Neutrophil (primary cell): Measurements from ENCODE around the gene KRTAP19-3.

Experiments
- H3K27ac ChIP-seq: fragments of 200-600 bp; sonication (generic); 2 replicates; pipeline ENCODE4 v1.5.1; 2016; ENCODE audit warnings: mild to moderate bottlenecking, moderate library complexity
- H3K27me3 ChIP-seq: fragments of 200-600 bp; sonication (generic); 2 replicates; pipeline ENCODE4 v1.6.0; 2016; ENCODE audit warnings: mild to moderate bottlenecking
- H3K36me3 ChIP-seq: fragments of 200-600 bp; sonication (generic); 2 replicates; pipeline ENCODE4 v1.5.1; 2017
- H3K4me1 ChIP-seq, 2 experiments: fragments of 200-600 bp in 1 of 2; sonication (generic) in 1 of 2; 1 replicate in 1 of 2; 2 replicates in 1 of 2; pipeline versions ENCODE4 v1.5.1 to v1.6.1; 2013 to 2016; ENCODE audit warnings: low read depth in 1 of 2, low read length in 1 of 2, mild to moderate bottlenecking in 1 of 2, moderate library complexity in 1 of 2; ENCODE audit not compliant: control insufficient read depth in 1 of 2, insufficient read depth in 1 of 2
- H3K4me3 ChIP-seq, 2 experiments: fragments of 200-600 bp in 1 of 2; sonication (generic) in 1 of 2; 1 replicate in 1 of 2; 2 replicates in 1 of 2; pipeline ENCODE4 v1.5.1; 2013 to 2016; ENCODE audit warnings: low read depth in 1 of 2, low read length in 1 of 2, mild to moderate bottlenecking in 1 of 2, moderate library complexity in 1 of 2
- H3K9me3 ChIP-seq: fragments of 200-600 bp; sonication (generic); 2 replicates; pipeline ENCODE4 v1.5.1; 2016
- CTCF ChIP-seq: fragments of 200-600 bp; sonication (generic); IDR thresholded peaks from 2 replicates; pipeline ENCODE4 v1.5.1; 2016; ENCODE audit warnings: antibody characterized with exemption

KRTAP19-3 gene

GRCh38 chr21:30468900-30469714, 22.7 kb downstream of the KRTAP19-3 start:
- no peaks in the 10 kb centered on the region for H3K4me1 ChIP-seq
- TF ChIP-seq CTCF, result no peak
- no peaks in the 10 kb centered on the region for H3K27me3 ChIP-seq
- H3K27ac ChIP-seq, result no peak overlapping the region
- H3K36me3 ChIP-seq, result no peaks in the 10 kb centered on the region
- no peak overlapping the region for H3K4me3 ChIP-seq
- no peaks in the 10 kb centered on the region for H3K9me3 ChIP-seq

GRCh38 chr21:30463713-30464112, 28.1 kb downstream of the KRTAP19-3 start:
- H3K9me3 ChIP-seq, result no peaks in the 10 kb centered on the region
- H3K27me3 ChIP-seq, result no peaks in the 10 kb centered on the region
- H3K4me1 ChIP-seq, result no peaks in the 10 kb centered on the region
- H3K27ac ChIP-seq, result no peak overlapping the region
- H3K36me3 ChIP-seq, result no peaks in the 10 kb centered on the region
- no peak for TF ChIP-seq CTCF
- no peak overlapping the region for H3K4me3 ChIP-seq

- no peaks in the 10 kb centered on the region for H3K9me3 ChIP-seq
- H3K36me3 ChIP-seq, result no peaks in the 10 kb centered on the region
- TF ChIP-seq CTCF, result no peak
- H3K27ac ChIP-seq, result no peak overlapping the region
- H3K27me3 ChIP-seq, result no peaks in the 10 kb centered on the region
- H3K4me1 ChIP-seq, result no peaks in the 10 kb centered on the region
- no peak overlapping the region for H3K4me3 ChIP-seq
Measured at GRCh38 chr21:30448514-30448913, 43.3 kb downstream of the KRTAP19-3 start.

- no peak overlapping the region for H3K4me3 ChIP-seq
- no peaks in the 10 kb centered on the region for H3K9me3 ChIP-seq
- H3K27ac ChIP-seq, result no peak overlapping the region
- no peaks in the 10 kb centered on the region for H3K36me3 ChIP-seq
- no peaks in the 10 kb centered on the region for H3K4me1 ChIP-seq
- no peak for TF ChIP-seq CTCF
- H3K27me3 ChIP-seq, result no peaks in the 10 kb centered on the region
Measured at GRCh38 chr21:30447056-30447455, 44.8 kb downstream of the KRTAP19-3 start.

- Histone ChIP-seq H3K36me3 (no peaks in the 10 kb centered on the region), H3K27me3 (no peaks in the 10 kb centered on the region), H3K27ac (no peak overlapping the region), H3K9me3 (no peaks in the 10 kb centered on the region), H3K4me1 (no peaks in the 10 kb centered on the region), H3K4me3 (no peak overlapping the region)
- no peak for TF ChIP-seq CTCF
Measured at GRCh38 chr21:30444204-30444603, 47.6 kb downstream of the KRTAP19-3 start.
